Naive thymus-derived CD8-positive, alpha-beta T cell (primary cell): Measurements from ENCODE around the gene TAS1R1. TPM values are rescaled to one million over a fixed set of nuclear protein-coding genes. Genes with fewer than 3 reads are reported as not detected.

Experiments
- ATAC-seq, 2 donors: fragments of 150-1000 bp; cut with Tn5 transposase in 1 of 2; sonication (Bioruptor Pico), chemical (Tn5 transposase) in 1 of 2; 1 replicate in 1 of 2; 2 replicates in 1 of 2; pipeline ENCODE4 v1.10.0; 2021; ENCODE audit warnings: mild to moderate bottlenecking in 2 of 2, moderate library complexity in 2 of 2
- POLR2A ChIA-PET: fragments of 350-600 bp; sonication (Branson Sonifier 250); formaldehyde crosslinking; loops from one replicate; lab custom pipeline; 2021; ENCODE audit warnings: antibody characterized with exemption; lab: Charles Lee
- DNase-seq, 10 donors: peaks; one replicate each; pipeline versions ENCODE4 v3.0.0 to v3.0.0-alpha.2; 2020 to 2022
- H3K27ac Mint-ChIP-seq, 10 donors: one replicate each; pipeline ENCODE4 v1.8.0; 2020 to 2022; ENCODE audit warnings: mild to moderate bottlenecking in 10 of 10, mixed read lengths in 10 of 10, moderate library complexity in 4 of 10, inconsistent platforms in 1 of 10
- H3K27me3 Mint-ChIP-seq, 5 donors: one replicate each; pipeline ENCODE4 v1.8.0; 2021 to 2022; ENCODE audit warnings: mixed read lengths in 5 of 5
- H3K36me3 Mint-ChIP-seq, 3 donors: one replicate each; pipeline ENCODE4 v1.8.0; 2020 to 2022; ENCODE audit warnings: mixed read lengths in 3 of 3, mild to moderate bottlenecking in 2 of 3, inconsistent platforms in 1 of 3
- H3K4me1 Mint-ChIP-seq, 4 donors: one replicate each; pipeline ENCODE4 v1.8.0; 2021 to 2022; ENCODE audit warnings: mixed read lengths in 4 of 4
- H3K4me3 Mint-ChIP-seq, 10 donors: one replicate each; pipeline ENCODE4 v1.8.0; 2020 to 2022; ENCODE audit warnings: mild to moderate bottlenecking in 10 of 10, mixed read lengths in 10 of 10, moderate library complexity in 6 of 10, inconsistent platforms in 1 of 10
- H3K9me3 Mint-ChIP-seq, 9 donors: one replicate each; pipeline ENCODE4 v1.8.0; 2020 to 2022; ENCODE audit warnings: mixed read lengths in 9 of 9, mild to moderate bottlenecking in 3 of 9, inconsistent platforms in 1 of 9, moderate library complexity in 1 of 9
- polyA plus RNA-seq, 3 donors: library from polyadenylated mRNA; unstranded; fragments of 300-500 nt; fragmentation: Illumina TruSeq; gene quantifications; one replicate each; pipeline ENCODE4 v1.2.3, GENCODE V29; 2021
- total RNA-seq, 8 experiments: library from RNA in 2 of 8; stranded (reverse) in 2 of 8; gene quantifications; one replicate each; pipeline ENCODE4 v1.2.3 and lab custom pipeline; 2021 to 2026

Gene TAS1R1
- total and polyA plus RNA-seq, 5 experiments from 2014 or later = 0.06 TPM; not detected in 4

GRCh38 chr1:6530504-6531160 is 24.5 kb upstream of the TAS1R1 start:
- ATAC-seq (no peak), DNase-seq (no peak)
- Mint-ChIP-seq H3K27me3 (no peaks in the 10 kb centered on the region), H3K36me3 (peaks cover 0 to 89% (median 36%) of the 10 kb centered on the region in 3 donors), H3K4me1 (peaks cover 0 to 7% (median 2%) of the 10 kb centered on the region in 4 donors), H3K9me3 (no peaks in the 10 kb centered on the region), H3K4me3 (no peak overlapping the region), H3K27ac (no peak overlapping the region)
- POLR2A ChIA-PET = no interaction called here

DNA sequence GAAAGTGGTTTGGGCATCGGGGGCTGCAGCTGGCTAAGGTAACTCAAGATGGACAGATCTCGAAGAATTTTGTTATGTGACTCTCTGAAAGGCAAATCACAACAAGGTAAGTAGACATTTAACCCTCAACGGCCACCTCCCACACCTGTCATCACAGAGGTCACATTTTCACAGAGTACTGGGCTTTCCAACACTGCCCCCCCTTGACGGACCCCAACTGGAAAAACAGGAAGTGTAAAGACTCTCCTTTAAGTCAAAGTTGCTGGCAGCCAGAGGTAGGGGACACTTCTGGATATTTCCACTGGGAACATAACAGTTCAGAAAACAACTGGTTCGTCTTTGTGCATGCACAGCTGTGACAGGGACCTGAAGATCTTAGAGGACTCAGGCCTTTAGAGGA is 23.1 kb upstream of the TAS1R1 start:
- H3K4me1 Mint-ChIP-seq = peaks cover 0 to 9% (median 3%) of the 10 kb centered on the region in 4 donors
- no peaks in the 10 kb centered on the region for H3K27me3 Mint-ChIP-seq
- no peak for DNase-seq
- POLR2A ChIA-PET = interaction anchor here (0.7 kb wide), 2 partner anchors 11 to 13 kb away, joined by 3 to 6 read pairs; no protein-coding TSS in a partner anchor
- no peak for ATAC-seq
- H3K9me3 Mint-ChIP-seq = no peaks in the 10 kb centered on the region
- H3K4me3 Mint-ChIP-seq = no peak overlapping the region
- H3K36me3 Mint-ChIP-seq = peaks cover 0 to 84% (median 33%) of the 10 kb centered on the region in 3 donors
- H3K27ac Mint-ChIP-seq = no peak overlapping the region

GRCh38 chr1:6534248-6534822 is 20.8 kb upstream of the TAS1R1 start:
- peak overlapping the region in 2 of 10 donors; percentile 9 to 44 for H3K27ac Mint-ChIP-seq
- no peaks in the 10 kb centered on the region for H3K27me3 Mint-ChIP-seq
- ATAC-seq (no peak), DNase-seq (no peak)
- H3K4me3 Mint-ChIP-seq = no peak overlapping the region
- POLR2A ChIA-PET = interaction anchor here (0.7 kb wide), 1 partner anchor 70 kb away, joined by 4 read pairs; no protein-coding TSS in a partner anchor
- H3K9me3 Mint-ChIP-seq = no peaks in the 10 kb centered on the region
- H3K36me3 Mint-ChIP-seq = peaks cover 0 to 81% (median 23%) of the 10 kb centered on the region in 3 donors
- H3K4me1 Mint-ChIP-seq = peaks cover 0 to 10% (median 3%) of the 10 kb centered on the region in 4 donors

GRCh38 chr1:6535214-6535613 is 19.9 kb upstream of the TAS1R1 start:
- Mint-ChIP-seq H3K4me3 (no peak overlapping the region), H3K27me3 (no peaks in the 10 kb centered on the region), H3K27ac (peak overlapping the region in 7 of 10 donors; percentile 34 to 86 (median 62)), H3K9me3 (no peaks in the 10 kb centered on the region), H3K4me1 (peaks cover 0 to 12% (median 4%) of the 10 kb centered on the region in 4 donors), H3K36me3 (peaks cover 0 to 81% (median 23%) of the 10 kb centered on the region in 3 donors)
- POLR2A ChIA-PET = interaction anchor here (0.6 kb wide), 1 partner anchor 44 kb away, joined by 3 read pairs; no protein-coding TSS in a partner anchor
- DNase-seq = no peak
- ATAC-seq = no peak

- Mint-ChIP-seq H3K4me1 (peaks cover 0 to 12% (median 4%) of the 10 kb centered on the region in 4 donors), H3K36me3 (peaks cover 0 to 78% (median 21%) of the 10 kb centered on the region in 3 donors), H3K27ac (peak overlapping the region in 3 of 10 donors; percentile 29 to 32 (median 31)), H3K27me3 (no peaks in the 10 kb centered on the region), H3K4me3 (no peak overlapping the region), H3K9me3 (no peaks in the 10 kb centered on the region)
- no peak for DNase-seq
- ATAC-seq = no peak
- POLR2A ChIA-PET = interaction anchor here (1.4 kb wide), 2 partner anchors 18 to 46 kb away, joined by 3 to 4 read pairs; partner anchors contain the start of gene NOL9
Observed at GRCh38 chr1:6536291-6536690, 18.8 kb upstream of the TAS1R1 start.

DNA sequence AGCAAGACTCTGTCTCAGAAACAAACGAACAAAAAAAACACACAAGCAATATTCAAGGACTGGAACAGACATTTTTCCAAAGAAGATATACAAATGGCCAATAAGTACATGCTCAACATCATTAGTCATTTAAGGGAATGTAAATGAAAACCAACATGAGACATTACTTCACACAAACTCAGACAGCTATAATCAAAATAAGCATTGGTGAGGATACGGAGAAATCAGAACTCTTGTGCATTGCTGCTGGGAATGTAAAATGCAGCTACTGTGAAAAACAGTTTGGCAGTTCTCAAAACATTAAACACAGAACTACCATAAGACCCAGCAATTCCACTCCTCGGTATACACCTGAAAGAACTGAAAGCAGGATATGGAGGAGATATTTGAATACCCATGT is 16.2 kb upstream of the TAS1R1 start:
- Mint-ChIP-seq H3K36me3 (peaks cover 0 to 75% (median 10%) of the 10 kb centered on the region in 3 donors), H3K4me1 (peaks cover 0 to 12% (median 4%) of the 10 kb centered on the region in 4 donors), H3K9me3 (no peaks in the 10 kb centered on the region), H3K27ac (peak overlapping the region in 6 of 10 donors; percentile 20 to 79 (median 66)), H3K4me3 (no peak overlapping the region), H3K27me3 (no peaks in the 10 kb centered on the region)
- ATAC-seq (no peak), DNase-seq (no peak)
- POLR2A ChIA-PET = no interaction called here

- H3K4me3 Mint-ChIP-seq = peak overlapping the region in 5 of 10 donors; percentile 22 to 82 (median 41)
- no peak for DNase-seq
- peaks cover 16 to 29% (median 27%) of the 10 kb centered on the region in 4 donors for H3K4me1 Mint-ChIP-seq
- H3K9me3 Mint-ChIP-seq = no peaks in the 10 kb centered on the region
- no peaks in the 10 kb centered on the region for H3K27me3 Mint-ChIP-seq
- peak overlapping the region in 9 of 10 donors; percentile 84 to 96 (median 92) for H3K27ac Mint-ChIP-seq
- no peak for ATAC-seq
- peaks cover 0 to 84% (median 27%) of the 10 kb centered on the region in 3 donors for H3K36me3 Mint-ChIP-seq
- POLR2A ChIA-PET = interaction anchor here (0.6 to 3.2 kb wide), 6 partner anchors 10 to 59 kb away, joined by 3 to 34 read pairs (median 5); partner anchors contain the start of genes NOL9, PLEKHG5 and TAS1R1
Observed at GRCh38 chr1:6544831-6545230, 10.3 kb upstream of the TAS1R1 start.

DNA sequence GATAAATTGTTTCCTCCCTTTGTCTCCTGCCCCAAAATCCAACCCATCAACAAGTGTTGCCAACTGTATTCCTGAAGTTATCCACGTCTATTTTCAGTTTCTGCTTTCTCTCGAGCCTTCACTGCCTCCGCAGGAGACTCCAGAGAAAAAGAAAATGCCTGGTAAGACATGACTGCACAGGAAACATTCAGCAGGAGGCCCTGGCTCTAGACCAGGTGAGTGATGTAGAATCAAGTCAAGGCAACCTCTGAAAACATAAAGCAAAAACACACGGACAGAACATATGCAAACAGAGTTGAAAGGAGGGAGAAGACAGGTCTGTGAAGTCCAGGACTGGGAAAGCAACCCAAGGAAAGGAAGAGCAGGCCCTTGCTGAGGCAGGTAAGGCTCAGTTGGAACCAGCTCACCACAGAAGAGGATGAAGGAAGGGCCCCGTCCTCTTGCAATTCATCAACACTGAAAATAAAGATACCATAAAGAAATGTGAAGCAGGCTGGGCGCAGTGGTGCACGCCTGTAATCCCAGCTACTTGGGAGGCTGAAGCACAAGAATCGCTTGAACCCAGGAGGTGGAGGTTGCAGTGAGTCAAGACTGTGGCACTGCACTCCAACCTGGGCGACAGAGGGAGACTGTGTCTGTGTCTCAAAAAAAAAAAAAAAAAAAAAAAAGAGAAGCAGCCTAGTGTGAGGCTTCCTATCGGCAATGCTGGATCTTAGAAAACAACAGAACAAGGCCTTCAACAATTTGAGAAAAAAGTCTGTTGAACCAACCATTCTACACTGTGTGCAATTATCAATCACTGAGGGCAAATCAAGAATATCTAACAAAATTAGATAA is 9.6 kb upstream of the TAS1R1 start:
- Mint-ChIP-seq H3K9me3 (no peaks in the 10 kb centered on the region), H3K4me3 (peak overlapping the region; percentile 22 to 82 (median 62)), H3K4me1 (peaks cover 16 to 32% (median 28%) of the 10 kb centered on the region in 4 donors), H3K27me3 (no peaks in the 10 kb centered on the region), H3K27ac (peak overlapping the region; percentile 84 to 96 (median 93)), H3K36me3 (peaks cover 0 to 88% (median 29%) of the 10 kb centered on the region in 3 donors)
- peak in 3 of 10 donors; percentile 25 to 41 (median 29) for DNase-seq
- ATAC-seq = peak; percentile 71 to 85
- POLR2A ChIA-PET = interaction anchor here (0.6 to 3.2 kb wide), 7 partner anchors 9 to 190 kb away, joined by 3 to 34 read pairs (median 4); partner anchors contain the start of genes NOL9, PLEKHG5 and TAS1R1

DNA sequence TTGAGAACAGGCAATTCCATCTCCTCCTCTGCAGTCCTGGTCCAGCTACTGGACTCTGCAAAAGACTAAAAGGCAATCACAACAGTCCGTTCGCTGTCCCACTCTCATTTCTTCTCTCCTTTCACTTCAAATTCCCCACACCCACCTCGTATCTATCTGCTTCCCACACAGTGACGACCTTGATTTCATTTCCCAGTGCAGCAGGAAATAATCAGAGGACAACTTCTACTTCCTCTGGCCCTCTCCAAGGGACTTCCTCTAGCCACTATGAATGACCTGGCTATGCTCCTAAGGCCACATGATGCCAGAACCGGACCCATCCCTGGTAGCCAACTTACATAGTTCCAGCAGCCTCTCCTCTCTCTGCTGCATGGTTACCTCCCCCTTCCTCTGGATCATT is 8.8 kb upstream of the TAS1R1 start:
- Mint-ChIP-seq H3K27ac (peak overlapping the region; percentile 84 to 96 (median 93)), H3K27me3 (no peaks in the 10 kb centered on the region), H3K36me3 (peaks cover 0 to 84% (median 29%) of the 10 kb centered on the region in 3 donors), H3K4me3 (peak overlapping the region in 9 of 10 donors; percentile 15 to 82 (median 44)), H3K4me1 (peaks cover 16 to 35% (median 30%) of the 10 kb centered on the region in 4 donors), H3K9me3 (no peaks in the 10 kb centered on the region)
- DNase-seq = no peak
- ATAC-seq = no peak
- POLR2A ChIA-PET = interaction anchor here (0.6 to 3.2 kb wide), 4 partner anchors 8 to 152 kb away, joined by 4 to 34 read pairs (median 18); partner anchors contain the start of genes NOL9, PLEKHG5 and TAS1R1

DNA sequence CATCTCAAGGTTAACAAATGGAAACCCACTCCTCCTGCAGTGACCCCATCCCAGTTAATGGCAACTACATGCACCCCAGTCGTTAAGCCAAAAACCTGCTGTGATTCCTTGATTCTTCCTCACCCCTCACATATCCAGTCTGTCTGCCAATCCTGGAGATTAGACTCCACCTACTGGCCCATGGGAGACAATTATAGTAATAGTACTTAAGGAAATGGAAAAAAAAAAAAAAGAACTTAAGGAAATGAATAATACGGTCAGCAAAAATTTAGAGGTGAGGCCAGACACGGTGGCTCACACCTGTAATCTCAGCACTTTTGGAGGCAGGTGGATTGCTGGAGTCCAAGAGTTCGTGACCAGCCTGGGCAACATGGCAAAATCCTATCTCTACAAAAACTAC is 7.8 kb upstream of the TAS1R1 start:
- ATAC-seq (no peak), DNase-seq (no peak)
- H3K36me3 Mint-ChIP-seq = peaks cover 0 to 74% (median 25%) of the 10 kb centered on the region in 3 donors
- no peaks in the 10 kb centered on the region for H3K27me3 Mint-ChIP-seq
- peak overlapping the region in 2 of 10 donors; percentile 37 to 38 for H3K4me3 Mint-ChIP-seq
- H3K9me3 Mint-ChIP-seq = no peaks in the 10 kb centered on the region
- peak overlapping the region; percentile 84 to 96 (median 93) for H3K27ac Mint-ChIP-seq
- POLR2A ChIA-PET = interaction anchor here (0.9 to 3.2 kb wide), 3 partner anchors 53 to 56 kb away, joined by 3 to 30 read pairs (median 5); partner anchors contain the start of gene PLEKHG5
- peaks cover 16 to 39% (median 32%) of the 10 kb centered on the region in 4 donors for H3K4me1 Mint-ChIP-seq

DNA sequence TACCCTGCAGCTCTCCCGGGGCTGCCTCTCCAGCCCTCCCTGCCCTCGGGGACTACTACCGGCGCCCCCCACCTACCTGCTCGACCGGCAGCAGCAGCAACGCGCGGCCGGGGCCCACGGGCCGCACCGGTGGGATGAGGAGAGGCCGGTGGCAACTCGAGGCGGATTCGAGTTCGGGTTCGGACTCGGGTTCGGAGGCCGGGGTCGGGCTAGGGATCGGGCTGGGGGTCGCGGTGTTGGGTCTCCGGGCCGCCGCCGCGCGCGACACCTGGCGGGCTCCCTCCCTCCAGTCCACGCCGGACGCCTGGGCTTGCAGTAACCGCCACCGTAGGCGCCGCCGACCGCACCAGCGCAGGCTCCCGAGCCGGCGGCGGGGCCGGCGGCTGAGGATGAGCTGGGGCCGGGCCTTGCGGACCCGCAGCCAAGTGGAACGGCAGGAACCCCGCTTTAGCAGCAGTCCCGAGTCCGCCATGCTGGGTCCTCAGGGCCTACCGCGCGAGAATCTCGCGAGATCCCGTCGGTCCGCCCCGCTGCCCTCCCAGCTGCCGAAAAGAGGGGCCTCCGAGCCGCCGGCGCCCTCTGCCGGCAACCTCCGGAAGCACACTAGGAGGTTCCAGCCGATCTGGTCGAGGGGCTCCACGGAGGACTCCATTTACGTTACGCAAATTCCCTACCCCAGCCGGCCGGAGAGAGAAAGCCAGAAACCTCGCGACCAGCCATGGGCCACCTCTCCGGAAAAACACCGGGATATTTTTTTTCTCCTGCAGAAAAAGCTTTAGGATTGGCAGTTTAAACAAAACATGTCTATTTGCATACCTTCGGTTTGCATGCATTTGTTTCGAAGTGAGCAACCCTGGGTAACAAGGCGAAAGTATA is 838 bp upstream of the TAS1R1 start, which contains the start of gene NOL9:
NOL9 (minus strand) TSS at position 483 of the 876 bp plus-strand sequence; CDS start at position 472, 11 bp downstream.
- peak; percentile 98 for ATAC-seq
- POLR2A ChIA-PET = interaction anchor here (0.6 to 5.4 kb wide), 24 partner anchors 9 to 148 kb away, joined by 3 to 65 read pairs (median 5); partner anchors contain the start of genes DNAJC11, KLHL21, PHF13 and PLEKHG5
- H3K27ac Mint-ChIP-seq = peak within 1 kb of the TSS; percentile 61 to 89 (median 82)

More for the DNA sequence above, 838 bp upstream of the TAS1R1 start, which contains the start of gene NOL9:
- Mint-ChIP-seq H3K9me3 (no peaks in the 10 kb centered on the region), H3K36me3 (peaks cover 0 to 18% (median 3%) of the 10 kb centered on the region in 3 donors), H3K4me3 (peak within 1 kb of the TSS; percentile 71 to 87 (median 78)), H3K27me3 (no peaks in the 10 kb centered on the region), H3K4me1 (peaks cover 0 to 28% (median 17%) of the 10 kb centered on the region in 4 donors)
- DNase-seq = peak; percentile 91 to 96 (median 95)
